GM18498 (cell line): ENCODE results near the gene RAPGEF2.
A peak's percentile ranks its signal among the peaks of the same experiment; 100 is the strongest.

ENCODE experiments used
- ATAC-seq: cut with Tn5 transposase; IDR thresholded peaks from one replicate; pipeline ENCODE4 v1.9.1; 2021; ENCODE audit warnings: mild to moderate bottlenecking, moderate library complexity; ENCODE audit not compliant: unreplicated experiment

Gene RAPGEF2

DNA sequence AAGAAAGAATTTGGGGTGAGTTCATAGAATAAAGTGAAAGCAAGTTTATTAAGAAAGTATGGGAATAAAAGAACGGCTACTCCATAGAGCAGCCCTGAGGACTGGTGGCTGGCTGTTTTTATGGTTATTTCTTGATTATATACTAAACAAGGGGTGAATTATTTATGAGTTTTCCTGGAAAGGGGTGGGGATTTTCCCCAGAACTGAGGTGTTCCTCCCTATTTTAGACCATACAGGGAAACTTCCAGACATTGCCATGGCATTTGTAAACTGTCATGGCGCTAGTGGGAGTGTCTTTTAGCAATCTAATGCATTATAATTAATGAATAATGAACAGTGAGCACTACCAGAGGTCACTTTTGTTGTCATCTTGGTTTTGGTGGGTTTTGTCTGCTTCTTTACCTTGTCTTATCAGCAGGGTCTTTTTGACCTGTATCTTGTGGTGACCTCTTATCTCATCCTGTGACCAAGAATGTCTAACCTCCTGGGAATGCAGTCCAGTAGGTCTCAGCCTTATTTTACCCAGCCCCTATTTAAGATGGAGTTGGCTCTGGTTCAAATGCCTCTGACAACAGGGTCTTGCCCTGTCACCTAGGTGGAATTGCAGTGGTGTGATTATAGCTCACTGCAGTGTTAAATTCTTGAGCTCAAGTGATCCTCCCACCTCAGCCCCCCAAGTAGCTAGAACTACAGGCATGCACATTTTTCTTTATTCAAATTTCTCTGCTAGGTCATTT lies 27.1 kb downstream of the RAPGEF2 start:
- no peak for ATAC-seq

DNA sequence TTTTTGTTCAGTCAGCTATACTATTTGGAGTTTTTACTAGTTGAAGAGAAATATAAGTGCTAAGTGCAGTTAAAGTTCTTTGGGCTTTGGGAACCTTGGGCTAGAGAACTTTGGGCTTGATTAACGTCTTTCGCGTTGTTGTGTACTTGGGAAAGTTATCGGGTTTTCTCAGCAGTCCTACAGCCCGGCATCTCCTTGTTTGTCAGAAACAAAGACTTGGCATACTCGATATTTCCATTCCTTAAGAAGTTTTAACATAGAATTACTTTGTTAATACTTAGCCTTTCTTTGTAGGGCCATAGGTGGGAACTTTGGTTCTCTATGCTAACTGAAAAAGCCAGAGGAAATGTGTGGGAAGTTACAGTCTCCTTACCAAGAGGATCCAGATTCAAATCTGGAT lies 28.7 kb downstream of the RAPGEF2 start:
- no peak for ATAC-seq

DNA sequence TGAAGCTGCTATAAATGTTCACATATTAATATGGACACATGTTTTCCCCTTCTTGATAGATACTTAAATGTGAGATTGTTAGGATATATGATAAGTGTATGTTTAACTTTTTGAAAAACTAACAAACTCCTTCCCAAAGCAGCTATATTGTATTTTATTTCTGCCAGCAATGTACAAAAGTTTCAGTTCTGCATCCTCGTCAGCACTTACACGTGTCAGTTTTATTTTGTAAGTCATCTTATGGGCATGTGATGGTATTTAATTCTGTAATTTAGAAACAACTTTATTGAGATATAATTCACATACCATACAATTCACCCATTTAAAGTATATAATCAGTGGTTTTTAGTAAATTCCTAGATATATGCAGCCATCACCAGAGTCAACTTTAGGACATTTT lies 31.6 kb downstream of the RAPGEF2 start:
- ATAC-seq: no peak

DNA sequence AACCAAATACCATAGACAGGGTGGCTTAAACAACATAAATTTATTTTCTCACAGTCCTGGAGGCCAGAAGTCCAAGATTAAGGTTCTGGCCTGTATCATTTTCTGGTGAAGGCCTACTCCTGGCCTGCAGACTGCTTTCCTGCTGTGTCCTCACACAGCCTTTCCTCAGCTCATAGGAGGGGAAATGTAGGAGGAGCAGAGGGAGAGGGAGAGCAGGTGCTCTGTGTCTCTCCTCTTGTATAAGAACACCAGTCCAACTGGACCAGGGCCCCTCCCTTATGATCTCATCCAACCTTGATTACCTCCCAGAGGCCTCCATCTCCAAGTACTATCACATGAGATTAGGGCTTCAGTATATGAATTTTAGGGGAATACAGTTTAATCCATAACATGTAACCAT lies 34.3 kb downstream of the RAPGEF2 start:
- ATAC-seq: no peak

DNA sequence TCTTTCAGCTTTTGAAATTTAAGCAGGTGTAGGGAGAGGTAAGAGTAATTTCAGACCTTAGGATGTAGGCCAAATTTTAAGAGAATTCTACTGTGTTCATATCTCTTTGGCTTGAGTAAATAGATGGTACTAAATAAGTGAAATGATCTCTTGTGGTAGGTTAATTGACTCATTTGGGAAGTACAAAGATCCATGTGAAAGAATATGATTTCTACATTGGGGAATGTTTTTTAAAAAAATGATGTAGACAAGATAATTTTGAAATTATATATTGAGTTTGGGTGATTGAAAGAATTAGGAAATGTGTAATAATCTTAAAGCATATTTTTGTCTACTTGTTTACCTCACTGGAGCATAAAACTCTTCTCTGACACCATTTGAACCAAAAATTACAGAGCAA lies 35.6 kb downstream of the RAPGEF2 start:
- ATAC-seq: no peak

DNA sequence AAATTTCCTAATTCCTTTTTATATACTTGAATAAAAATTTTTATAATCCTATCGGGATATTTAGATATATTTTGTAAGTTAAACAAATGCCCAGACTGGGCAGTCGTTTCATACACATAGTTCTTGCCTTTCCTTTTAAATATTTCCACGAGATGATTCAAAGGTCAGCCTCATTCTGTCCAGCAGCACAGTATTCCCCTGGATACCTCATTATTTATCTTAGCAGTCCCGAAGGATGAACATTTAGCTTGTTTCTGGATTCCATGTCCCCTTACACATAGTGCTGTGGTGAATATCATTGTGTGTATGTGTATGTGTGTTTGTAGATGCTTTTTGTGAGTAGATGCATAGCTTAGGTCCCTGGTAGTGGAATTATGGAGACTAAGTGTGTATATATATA lies 38.3 kb downstream of the RAPGEF2 start:
- no peak for ATAC-seq

DNA sequence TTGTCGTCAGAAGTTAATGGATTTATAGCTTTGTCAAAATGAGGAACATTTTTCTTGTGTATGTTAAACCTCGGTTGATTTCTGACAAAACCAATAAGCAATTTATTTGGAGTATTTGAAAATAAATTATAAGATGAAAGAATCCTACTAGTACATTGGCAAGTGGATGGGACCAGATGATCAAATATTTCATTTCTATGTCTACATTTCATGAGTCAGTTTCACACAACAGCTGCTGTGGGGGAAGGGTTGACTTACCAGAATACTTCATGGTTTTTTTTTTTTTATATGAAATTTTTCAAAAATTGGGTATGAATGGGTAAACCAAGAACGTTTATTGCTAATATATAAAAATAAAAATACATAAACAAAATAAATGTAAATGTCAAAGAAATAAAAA lies 39.4 kb downstream of the RAPGEF2 start:
- no peak for ATAC-seq

DNA sequence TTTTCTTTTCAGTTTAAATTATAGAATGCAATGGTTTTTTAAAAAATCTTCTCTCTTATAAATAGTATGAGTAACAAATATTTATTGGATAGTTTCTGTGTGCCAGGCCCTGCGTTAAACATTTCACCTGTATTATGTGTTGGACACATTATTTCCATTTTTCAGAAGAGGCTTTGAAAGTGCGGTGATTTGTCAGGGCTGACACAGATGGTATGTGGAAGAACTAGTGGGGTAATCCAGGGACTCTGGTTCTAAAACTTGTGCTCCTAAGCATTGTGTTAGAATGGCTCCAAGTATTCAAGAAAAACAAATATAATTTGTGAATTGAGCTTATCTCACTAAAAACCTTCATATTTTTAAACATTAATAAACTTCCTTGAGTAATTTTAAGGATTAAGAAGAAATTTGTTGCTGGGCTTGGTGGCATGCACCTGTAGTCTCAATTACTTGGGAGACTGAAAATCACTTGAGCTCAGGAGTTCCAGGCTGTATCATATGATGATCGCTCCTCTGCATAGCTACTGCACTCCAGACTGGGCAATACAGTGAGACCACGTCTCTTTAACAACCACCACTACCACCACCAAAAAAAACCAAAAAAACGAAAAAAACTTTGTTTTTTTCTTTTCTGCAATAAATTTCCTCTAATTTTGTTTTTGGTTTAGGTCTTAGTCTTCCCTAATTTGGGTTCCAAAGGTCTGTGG lies 40.0 kb downstream of the RAPGEF2 start:
- ATAC-seq: no peak

DNA sequence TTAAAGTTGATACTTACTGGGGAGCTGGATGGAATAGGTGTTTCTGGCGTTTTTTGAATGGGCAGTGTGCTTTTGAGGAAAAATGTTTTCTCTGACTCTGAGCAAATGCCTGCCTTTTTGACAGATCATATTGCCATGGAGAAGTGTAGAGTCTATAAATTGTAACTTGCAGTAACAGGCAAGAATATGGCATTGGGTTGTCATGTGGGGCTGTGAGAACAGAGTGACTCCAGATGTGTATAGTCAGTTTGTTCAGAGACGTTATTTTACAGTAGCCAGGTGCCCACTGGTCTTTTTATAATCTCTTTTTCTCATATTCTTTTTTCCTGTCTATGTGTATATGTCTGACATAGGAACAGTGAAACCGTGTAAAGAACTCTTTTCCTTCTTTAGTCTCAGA lies 40.8 kb downstream of the RAPGEF2 start:
- ATAC-seq: peak; percentile 11

DNA sequence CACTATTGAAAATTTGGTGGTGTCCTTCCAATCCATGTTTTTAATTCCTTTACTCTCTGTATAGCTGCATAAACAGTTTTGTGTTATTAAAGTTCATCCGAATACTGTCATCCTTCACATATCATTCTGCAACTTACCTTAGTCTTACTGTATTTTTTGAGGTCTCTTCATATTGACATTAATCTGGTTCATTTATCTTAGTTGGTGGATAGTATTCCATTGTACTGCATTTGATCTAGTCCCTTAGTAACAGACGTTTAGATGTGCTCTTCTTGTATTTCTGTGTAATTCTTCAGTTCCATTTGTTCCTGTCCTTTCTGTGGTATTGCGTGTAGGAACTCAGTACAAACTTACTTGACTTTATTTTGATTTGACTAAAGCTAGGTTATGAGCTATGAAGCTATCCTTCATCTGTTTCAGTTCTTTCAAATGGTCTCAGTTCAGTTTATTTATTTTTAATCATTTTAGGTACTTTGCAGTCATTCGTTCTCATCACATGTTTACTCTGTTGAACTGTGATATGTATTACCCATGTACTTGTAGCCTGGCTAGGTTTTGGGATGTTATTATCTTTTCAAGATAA lies 41.3 kb downstream of the RAPGEF2 start:
- peak; percentile 51 for ATAC-seq

DNA sequence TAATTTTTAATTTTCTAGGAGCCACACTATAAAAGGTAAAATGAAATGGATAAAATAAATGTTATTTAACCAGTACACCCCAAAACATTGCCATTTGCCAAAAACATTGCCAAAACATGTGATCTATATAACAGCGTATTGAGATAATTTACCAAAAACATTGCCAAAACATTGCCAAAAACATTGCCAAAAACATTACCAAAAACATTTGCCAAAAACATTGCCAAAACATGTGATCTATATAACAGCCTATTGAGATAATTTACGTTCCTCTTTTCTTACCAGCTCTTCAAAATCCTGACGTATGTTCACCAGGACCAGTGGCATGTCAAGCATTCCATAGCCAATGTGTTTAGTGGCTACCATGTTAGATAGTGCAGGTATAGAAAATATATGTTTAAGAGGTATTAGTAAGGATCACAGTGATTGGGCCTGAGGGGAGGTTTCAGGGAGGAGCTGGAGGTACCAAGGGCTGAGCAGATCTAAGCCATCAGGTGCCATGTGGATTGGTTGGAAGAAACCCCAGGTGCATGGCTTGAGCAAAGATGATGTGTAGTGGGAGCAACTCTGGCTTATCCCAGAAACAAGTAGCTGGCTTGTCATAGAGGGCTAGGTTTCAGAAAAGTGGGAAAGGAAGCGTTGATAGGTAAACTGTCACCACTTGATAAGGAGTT lies 42.6 kb downstream of the RAPGEF2 start:
- no peak for ATAC-seq

DNA sequence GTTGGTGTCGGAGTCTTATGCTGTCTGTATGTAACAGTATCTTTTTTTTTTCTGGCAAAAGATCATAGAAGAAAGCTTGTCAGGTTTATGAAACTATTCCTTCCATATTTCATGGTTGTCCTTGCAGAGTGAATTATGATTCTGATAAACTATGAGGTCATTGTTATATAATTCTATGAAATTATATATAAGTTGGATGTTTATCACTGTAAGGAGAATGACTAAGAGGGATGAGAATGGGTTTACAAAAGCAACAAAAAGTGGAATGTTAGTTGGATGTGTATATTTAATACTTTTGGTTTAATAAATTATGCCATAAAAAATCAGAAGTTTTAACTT lies 43.1 kb downstream of the RAPGEF2 start:
- no peak for ATAC-seq

DNA sequence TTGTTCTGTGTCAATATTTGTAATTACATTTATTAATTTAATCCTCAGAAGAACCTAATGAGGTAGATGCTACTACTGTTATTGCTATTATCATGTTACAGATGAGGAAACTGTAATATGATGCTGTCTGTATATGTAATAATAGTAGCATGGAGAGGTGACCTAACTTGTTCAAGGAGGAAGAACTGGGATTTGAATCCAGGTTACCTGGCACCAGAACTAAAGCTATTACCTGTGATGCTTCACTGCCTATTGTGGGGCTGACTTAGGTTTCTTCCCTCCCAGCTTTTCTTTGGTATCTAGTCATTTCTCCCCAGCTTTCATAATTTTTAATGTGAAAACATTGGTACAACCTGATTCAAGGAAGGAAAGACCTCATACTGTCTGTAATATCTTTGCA lies 43.6 kb downstream of the RAPGEF2 start:
- ATAC-seq: no peak

DNA sequence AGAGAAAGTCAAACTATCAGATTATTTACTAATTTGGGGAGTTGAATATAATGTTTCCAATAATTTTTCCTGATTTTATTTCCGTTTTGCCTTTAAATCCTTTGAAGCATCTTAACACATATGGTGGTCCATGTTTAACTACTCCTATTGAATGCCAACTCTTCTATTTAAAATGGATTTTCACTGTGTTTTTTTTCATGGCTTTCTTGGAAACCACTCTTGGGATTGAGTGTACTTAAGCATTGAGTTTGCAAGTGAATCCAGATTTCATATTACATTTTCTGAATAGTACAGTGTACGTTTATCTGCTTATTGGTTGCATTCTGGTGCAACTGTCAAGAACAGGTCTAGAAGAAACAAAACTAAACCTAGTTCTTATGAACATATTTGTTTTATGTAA lies 45.6 kb downstream of the RAPGEF2 start:
- no peak for ATAC-seq

DNA sequence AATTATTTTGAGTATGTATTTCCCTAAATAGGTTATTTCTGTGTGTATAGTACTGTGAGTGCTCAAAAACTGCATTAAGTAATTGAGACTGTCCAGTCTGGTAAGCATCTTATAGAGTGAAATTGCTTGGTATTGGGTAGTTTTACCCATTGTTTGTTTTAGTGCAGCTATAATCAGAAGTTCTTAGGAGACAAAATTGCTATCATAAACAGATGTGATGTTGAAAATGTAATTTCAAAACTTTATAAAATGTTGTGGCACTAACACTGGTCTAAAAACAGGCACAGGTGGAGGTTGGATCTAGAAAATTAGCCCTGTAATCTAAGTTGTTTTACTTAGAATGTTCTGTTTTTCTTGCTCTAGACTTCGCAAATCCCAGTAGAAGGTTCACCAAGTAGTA lies 46.8 kb downstream of the RAPGEF2 start:
- ATAC-seq: no peak

DNA sequence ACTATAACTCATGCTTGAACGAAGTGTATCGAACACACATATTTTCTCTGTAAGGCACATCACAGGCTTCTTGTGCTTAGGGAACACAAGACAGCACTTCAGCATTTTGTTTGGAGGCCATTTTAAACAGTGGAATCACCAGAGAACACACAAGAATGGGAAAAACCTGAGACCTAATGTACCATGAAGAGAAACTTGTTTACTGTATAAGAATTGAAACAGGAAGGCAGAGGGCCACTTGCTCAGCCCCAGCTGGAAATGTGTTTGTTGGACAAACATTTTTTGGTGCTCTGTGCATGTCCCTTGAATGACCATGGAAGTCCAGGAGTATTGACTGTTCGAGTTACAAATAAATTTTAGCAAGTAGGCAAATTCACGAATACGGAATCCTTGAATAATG lies 47.5 kb downstream of the RAPGEF2 start:
- peak; percentile 38 for ATAC-seq

DNA sequence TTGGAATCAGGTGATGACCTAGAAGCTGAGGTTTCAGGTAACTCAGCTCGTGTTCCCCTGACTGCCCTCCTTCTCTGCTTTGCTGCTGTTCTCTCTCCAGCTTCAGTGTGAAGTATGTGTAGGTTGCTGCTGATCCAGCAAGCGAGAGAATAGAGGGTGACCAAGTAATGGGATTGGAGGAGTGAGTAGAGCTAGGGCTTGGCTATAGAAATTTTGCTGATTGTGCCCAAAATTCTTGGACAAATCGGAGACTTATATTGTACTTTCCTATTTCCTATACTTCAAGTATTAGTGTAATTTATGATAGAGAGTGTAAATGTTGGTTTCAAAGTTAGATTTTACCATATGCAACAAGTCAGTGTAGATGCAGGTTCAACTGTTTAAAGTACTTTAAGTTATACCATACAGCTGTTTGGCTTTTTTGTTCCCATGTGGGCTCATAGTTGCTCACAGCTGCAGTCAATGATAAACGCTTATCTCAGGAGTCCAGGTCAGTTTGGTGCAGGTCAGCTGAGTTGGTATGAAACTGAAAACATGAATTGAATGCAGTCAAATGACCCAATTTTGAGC lies 48.0 kb downstream of the RAPGEF2 start:
- ATAC-seq: peak; percentile 66

DNA sequence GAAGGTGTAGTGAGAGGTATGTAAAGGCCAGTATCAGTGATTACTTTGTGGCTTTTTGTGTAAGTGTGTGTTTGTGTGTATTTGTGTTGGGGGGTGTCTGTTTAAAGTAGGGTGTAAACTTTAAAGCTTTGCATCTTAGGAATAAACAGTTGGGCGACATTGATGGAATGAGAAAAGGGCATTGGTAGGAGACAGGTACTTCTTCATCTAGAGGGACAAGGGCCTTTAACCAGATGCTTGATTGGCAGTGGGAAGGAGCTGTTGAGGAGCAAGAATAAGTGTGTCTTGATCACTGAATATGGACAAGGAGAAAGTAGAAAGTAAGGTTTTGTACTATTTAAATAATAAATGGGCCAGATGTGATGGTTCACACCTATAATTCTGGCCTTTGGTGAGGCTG lies 48.8 kb downstream of the RAPGEF2 start:
- ATAC-seq: no peak

DNA sequence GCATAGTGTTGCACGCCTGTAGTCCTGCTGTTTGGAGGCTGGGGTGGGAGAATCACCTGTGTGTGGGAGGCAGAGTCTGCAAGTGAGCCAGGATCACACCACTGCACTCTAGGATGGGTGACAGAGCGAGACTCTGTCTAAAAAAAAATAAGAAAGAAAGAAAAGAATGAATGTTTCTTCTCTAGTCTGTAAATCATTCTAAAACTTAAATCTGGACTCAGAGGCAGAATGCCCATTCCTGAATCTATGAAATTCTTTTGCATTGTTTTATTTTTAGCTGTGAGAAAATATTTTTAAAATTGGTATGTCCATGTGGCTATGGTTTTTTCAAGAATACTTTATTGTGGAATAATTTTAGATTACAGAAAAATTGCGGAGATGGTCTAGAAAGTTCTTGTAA lies 49.3 kb downstream of the RAPGEF2 start:
- no peak for ATAC-seq

DNA sequence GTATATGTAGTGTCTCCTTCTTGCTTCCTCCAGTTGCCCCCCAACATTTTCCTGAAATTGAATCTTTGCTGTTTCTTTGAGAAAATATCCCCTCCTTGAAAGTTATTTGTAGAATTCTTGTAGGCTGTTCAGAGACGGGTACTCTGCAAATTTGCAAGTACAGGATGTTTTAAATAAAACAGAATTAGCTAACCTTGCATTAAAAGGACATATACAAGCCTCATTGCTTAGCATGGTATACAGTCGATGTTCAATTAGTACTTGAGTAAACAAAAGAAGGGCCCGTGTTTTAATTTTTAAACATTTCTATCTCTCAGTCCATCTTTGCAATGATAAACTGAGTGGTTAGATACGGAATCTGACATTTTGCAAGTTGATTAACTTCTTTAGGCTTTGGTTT lies 50.8 kb downstream of the RAPGEF2 start:
- no peak for ATAC-seq

DNA sequence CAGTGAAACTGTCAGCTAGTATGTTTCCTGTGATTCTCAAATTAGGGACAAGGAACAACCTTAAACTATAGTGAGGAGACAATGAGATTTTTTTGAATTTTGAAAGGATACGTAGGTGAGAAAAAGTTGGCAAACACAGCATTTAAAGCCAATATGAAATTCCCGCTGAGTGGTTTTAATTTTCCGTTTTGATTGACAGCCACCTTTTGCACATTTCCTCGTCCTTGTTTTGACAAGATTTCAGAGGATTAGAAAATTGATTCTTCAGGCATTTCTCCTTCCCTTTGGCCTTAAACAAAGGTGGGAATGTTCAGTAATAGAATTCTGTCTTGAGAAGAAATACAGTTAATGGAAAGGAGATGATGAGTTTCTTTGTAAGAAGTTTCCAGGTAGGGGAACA lies 52.2 kb downstream of the RAPGEF2 start:
- ATAC-seq: no peak
